Measurements from ENCODE around the gene NIM1K.

Gene NIM1K

DNA sequence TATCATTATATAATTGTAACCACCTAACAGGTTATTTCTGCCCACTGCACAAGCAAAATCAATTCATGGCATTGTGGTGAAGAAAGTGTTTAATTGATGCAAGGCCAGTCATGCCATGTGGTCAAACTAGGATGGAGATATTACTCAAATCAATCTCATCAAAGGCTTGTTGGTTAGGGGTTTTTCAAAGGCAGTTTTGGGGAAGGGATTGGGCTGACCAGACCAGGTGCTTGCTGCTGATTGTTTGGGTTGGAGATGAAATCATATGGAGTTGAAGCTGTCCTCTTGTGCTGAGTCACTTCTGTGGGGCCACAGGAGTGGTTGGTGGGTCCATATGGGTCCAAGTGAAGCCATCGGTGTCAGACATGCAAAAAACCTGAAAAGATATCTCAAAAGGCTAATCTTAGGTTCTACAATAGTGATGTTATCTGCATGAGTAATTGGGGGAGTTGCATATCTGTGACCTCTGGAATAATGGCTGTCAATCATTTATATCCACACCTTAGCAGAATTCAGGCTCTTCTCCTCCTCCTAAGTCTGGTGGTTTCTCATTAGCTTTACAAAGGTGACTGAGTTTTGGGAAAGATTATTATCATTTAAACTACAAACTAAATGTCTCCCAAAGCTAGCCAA is 76.3 kb downstream of the NIM1K start:
- no peak for TF ChIP-seq CTCF (IDR thresholded peaks at IDR 0.05; ENCODE audit: low read depth, low read length)
- H3K4me3 ChIP-seq (ENCODE audit: low read depth, low read length) = no peak overlapping the region

GRCh38 chr5:43270645-43271044 is 78.6 kb downstream of the NIM1K start:
- no peak for TF ChIP-seq CTCF (IDR thresholded peaks at IDR 0.05; ENCODE audit: low read depth, low read length)
- H3K4me3 ChIP-seq (ENCODE audit: low read depth, low read length) = no peak overlapping the region

GRCh38 chr5:43273552-43273951 is 81.5 kb downstream of the NIM1K start:
- no peak overlapping the region for H3K4me3 ChIP-seq (ENCODE audit: low read depth, low read length)
- no peak for TF ChIP-seq CTCF (IDR thresholded peaks at IDR 0.05; ENCODE audit: low read depth, low read length)

DNA sequence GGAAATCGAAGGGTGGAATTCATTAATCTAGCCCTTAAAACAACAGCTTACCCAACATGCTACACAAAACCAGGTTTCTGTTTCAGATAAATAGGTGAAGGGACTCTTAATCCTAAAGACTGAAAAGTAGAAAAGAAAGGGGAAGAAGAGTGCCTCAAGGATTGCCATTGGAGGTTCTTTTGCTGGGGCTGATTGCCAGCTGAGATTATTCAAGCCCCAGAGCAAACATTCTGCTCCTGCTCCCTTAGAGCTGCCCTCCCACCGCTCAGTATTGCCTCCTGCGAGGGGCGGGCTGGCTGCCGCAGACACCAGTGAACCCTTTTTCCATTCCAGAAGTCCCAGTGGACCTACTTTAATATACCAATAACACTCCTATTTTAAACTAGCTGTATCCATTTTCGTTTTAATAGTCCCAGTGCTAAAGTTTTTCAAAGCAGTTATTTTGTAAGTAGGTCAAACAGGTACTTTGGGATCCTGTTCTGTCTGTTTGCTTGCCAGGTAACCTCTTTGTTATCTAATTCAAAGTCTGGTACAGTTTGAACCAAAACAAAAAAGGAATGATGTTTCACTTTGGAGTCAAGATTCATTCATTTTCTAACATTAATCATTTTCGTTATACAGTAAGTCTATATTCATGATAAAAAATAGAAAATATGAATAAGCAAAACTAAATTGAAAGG is 82.5 kb downstream of the NIM1K start:
- TF ChIP-seq CTCF (IDR thresholded peaks at IDR 0.05; ENCODE audit: low read depth, low read length) = no peak
- H3K4me3 ChIP-seq (ENCODE audit: low read depth, low read length) = no peak overlapping the region

GRCh38 chr5:43275391-43275790 is 83.4 kb downstream of the NIM1K start:
- no peak for TF ChIP-seq CTCF (IDR thresholded peaks at IDR 0.05; ENCODE audit: low read depth, low read length)
- no peak overlapping the region for H3K4me3 ChIP-seq (ENCODE audit: low read depth, low read length)

- no peak for TF ChIP-seq CTCF (IDR thresholded peaks at IDR 0.05; ENCODE audit: low read depth, low read length)
- no peak overlapping the region for H3K4me3 ChIP-seq (ENCODE audit: low read depth, low read length)
These were observed 87.7 kb downstream of the NIM1K start for GRCh38 chr5:43279548-43280274.

Data from WI38 (cell line).